Adipocyte (in vitro differentiated cells): ENCODE data around the gene H6PD.
A peak's percentile ranks its signal among the peaks of the same experiment; 100 is the strongest.

Experiments used
- DNase-seq: peaks from one replicate; pipeline ENCODE4 v3.0.0-alpha.2; 2015; ENCODE audit warnings: low read depth
- H3K27me3 ChIP-seq: replicated peaks from 2 replicates; pipeline ENCODE4 v1.7.0; 2013; ENCODE audit warnings: mild to moderate bottlenecking, low read length, moderate library complexity; ENCODE audit not compliant: control insufficient read depth, insufficient read depth
- H3K36me3 ChIP-seq: 2 replicates; pipeline ENCODE4 v1.7.0; 2013; ENCODE audit warnings: low read length, mild to moderate bottlenecking, moderate library complexity; ENCODE audit not compliant: control insufficient read depth, insufficient read depth, severe bottlenecking
- H3K4me1 ChIP-seq: 2 replicates; pipeline ENCODE4 v1.7.0; 2013; ENCODE audit warnings: mild to moderate bottlenecking, low read length, moderate library complexity; ENCODE audit not compliant: control insufficient read depth, insufficient read depth
- H3K4me3 ChIP-seq: 2 replicates; pipeline ENCODE4 v1.7.0; 2013; ENCODE audit warnings: mild to moderate bottlenecking, low read length, moderate library complexity
- H3K9ac ChIP-seq: 2 replicates; pipeline ENCODE4 v1.7.0; 2013; ENCODE audit warnings: mild to moderate bottlenecking, low read length, moderate library complexity
- H3K9me3 ChIP-seq: 2 replicates; pipeline ENCODE4 v1.7.0; 2013; ENCODE audit warnings: mild to moderate bottlenecking, low read length, moderate library complexity; ENCODE audit not compliant: control insufficient read depth

Gene H6PD

DNA sequence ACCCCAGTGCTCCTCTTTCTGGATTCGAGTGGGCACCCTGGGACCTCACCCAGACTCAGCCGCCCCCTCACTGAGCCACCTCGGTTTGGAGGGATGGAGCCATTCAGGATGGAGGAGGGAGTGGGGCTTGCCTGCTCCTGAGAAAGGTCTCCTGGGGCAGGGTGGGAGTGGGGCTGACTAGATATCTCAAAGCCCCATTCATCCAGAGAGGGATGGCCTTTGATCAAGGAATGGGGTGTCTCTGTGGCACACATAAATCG lies 48.1 kb downstream of the H6PD start:
- no peaks in the 10 kb centered on the region for H3K36me3 ChIP-seq
- H3K27me3 ChIP-seq = no peaks in the 10 kb centered on the region
- H3K9ac ChIP-seq = no peak overlapping the region
- no peak overlapping the region for H3K4me3 ChIP-seq
- H3K4me1 ChIP-seq = peaks cover 44% of the 10 kb centered on the region
- peaks cover 9% of the 10 kb centered on the region for H3K9me3 ChIP-seq
- no peak for DNase-seq

DNA sequence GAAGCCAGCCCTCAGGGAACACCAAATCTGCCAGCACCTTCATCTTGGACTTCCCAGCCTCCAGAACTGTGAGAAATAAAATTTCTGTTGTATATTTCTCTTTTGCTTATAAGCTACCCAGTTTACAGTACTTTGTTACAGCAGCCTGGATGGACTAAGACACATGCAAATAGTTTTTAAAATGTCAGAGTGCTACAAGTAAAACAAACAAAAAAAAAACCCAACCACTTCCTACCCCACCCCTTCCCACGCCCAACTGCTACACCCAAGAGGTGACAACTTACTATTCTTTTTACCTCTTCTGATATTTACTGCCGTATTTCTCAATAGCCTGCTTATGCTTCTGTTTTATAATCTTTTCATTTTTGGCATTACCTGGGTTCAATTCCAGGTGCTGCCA lies 49.5 kb downstream of the H6PD start:
- Histone ChIP-seq H3K27me3 (no peaks in the 10 kb centered on the region), H3K9ac (no peak overlapping the region), H3K4me3 (no peak overlapping the region), H3K9me3 (peaks cover 9% of the 10 kb centered on the region), H3K36me3 (no peaks in the 10 kb centered on the region), H3K4me1 (peaks cover 29% of the 10 kb centered on the region)
- DNase-seq = no peak

- H3K9me3 ChIP-seq = peaks cover 9% of the 10 kb centered on the region
- no peak overlapping the region for H3K4me3 ChIP-seq
- H3K27me3 ChIP-seq = no peaks in the 10 kb centered on the region
- peaks cover 23% of the 10 kb centered on the region for H3K4me1 ChIP-seq
- no peak for DNase-seq
- H3K9ac ChIP-seq = no peak overlapping the region
- H3K36me3 ChIP-seq = no peaks in the 10 kb centered on the region
Observed at GRCh38 chr1:9286556-9286955, 52.0 kb downstream of the H6PD start.

- Histone ChIP-seq H3K4me3 (no peak overlapping the region), H3K36me3 (no peaks in the 10 kb centered on the region), H3K27me3 (no peaks in the 10 kb centered on the region), H3K9ac (peak overlapping the region; percentile 39), H3K4me1 (peaks cover 28% of the 10 kb centered on the region), H3K9me3 (peaks cover 7% of the 10 kb centered on the region)
- DNase-seq = peak; percentile 77
Observed at GRCh38 chr1:9289090-9289534, 54.5 kb downstream of the H6PD start.

- Histone ChIP-seq H3K36me3 (no peaks in the 10 kb centered on the region), H3K27me3 (no peaks in the 10 kb centered on the region), H3K9ac (peak overlapping the region; percentile 68), H3K4me3 (no peak overlapping the region), H3K9me3 (no peaks in the 10 kb centered on the region), H3K4me1 (peaks cover 36% of the 10 kb centered on the region)
- peak; percentile 93 for DNase-seq
Observed at GRCh38 chr1:9289711-9290485, 55.3 kb downstream of the H6PD start.

- DNase-seq = peak; percentile 75
- Histone ChIP-seq H3K9ac (peak overlapping the region; percentile 86), H3K27me3 (no peaks in the 10 kb centered on the region)
Observed at GRCh38 chr1:9291914-9292360, 57.4 kb downstream of the H6PD start.

DNA sequence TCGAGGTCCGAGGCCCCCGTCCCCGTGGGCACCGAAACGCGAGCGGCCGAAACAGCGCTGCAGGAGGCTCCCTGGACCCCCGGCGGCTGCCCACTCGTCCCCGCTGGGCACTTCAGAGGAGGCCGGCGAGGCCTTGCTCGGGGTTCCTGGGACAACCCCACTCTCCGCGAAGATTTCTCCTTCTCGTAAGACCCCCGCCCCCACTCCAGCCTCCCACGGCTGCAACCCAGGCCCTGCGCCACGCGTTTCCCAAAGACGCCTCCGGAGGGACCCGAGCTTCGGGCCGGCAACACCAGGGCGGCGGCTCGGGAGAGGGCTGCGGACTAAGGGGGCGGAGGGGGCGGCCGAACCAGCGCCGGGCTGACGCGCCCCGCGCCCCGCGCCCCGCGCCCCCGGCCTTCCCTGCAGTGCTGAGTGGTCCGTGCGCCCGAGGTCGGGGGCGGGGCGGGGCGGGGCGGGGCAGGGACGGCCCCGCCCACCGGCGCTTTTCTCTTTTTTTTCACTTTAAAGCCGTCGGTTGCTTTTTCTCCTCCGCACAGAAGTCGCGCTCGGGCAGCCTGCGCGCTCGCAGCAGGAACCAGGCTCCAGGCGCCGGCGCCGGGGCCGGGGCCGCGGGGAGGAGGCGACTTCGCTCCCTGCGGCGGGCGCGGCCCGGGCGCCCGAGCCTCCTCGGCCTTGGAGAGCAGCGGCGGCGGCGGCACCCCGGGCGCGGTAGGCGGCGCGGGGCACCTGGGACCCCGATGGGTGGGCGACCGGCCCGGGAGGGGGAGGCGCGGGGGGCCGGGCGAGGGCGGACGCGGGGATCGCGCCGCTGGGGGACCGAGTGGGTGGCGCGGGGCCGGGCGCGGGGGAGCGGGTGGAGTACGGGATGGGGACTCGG lies 58.0 kb downstream of the H6PD start, which contains the start of gene SPSB1:
Gene SPSB1, plus strand, starts transcription at position 534 of the 880 bp plus-strand sequence. CDS start 62,998 bp downstream, outside the sequence.
- no peaks in the 10 kb centered on the region for H3K36me3 ChIP-seq
- H3K4me1 ChIP-seq = peaks cover 63% of the 10 kb centered on the region
- no peaks in the 10 kb centered on the region for H3K27me3 ChIP-seq
- H3K4me3 ChIP-seq = peak within 1 kb of the TSS; percentile 96
- DNase-seq = peak; percentile 91
- no peaks in the 10 kb centered on the region for H3K9me3 ChIP-seq
- peak within 1 kb of the TSS; percentile 96 for H3K9ac ChIP-seq

More at GRCh38 chr1:9291914-9292360, 57.4 kb downstream of the H6PD start:
- Histone ChIP-seq H3K9me3 (no peaks in the 10 kb centered on the region), H3K4me3 (peak overlapping the region; percentile 82), H3K4me1 (peaks cover 56% of the 10 kb centered on the region), H3K36me3 (no peaks in the 10 kb centered on the region)

- no peaks in the 10 kb centered on the region for H3K27me3 ChIP-seq
- H3K36me3 ChIP-seq = no peaks in the 10 kb centered on the region
- peaks cover 64% of the 10 kb centered on the region for H3K4me1 ChIP-seq
- DNase-seq = no peak
- H3K9ac ChIP-seq = peak overlapping the region; percentile 96
- peak overlapping the region; percentile 96 for H3K4me3 ChIP-seq
- no peaks in the 10 kb centered on the region for H3K9me3 ChIP-seq
Observed at GRCh38 chr1:9293241-9293532, 58.6 kb downstream of the H6PD start.

DNA sequence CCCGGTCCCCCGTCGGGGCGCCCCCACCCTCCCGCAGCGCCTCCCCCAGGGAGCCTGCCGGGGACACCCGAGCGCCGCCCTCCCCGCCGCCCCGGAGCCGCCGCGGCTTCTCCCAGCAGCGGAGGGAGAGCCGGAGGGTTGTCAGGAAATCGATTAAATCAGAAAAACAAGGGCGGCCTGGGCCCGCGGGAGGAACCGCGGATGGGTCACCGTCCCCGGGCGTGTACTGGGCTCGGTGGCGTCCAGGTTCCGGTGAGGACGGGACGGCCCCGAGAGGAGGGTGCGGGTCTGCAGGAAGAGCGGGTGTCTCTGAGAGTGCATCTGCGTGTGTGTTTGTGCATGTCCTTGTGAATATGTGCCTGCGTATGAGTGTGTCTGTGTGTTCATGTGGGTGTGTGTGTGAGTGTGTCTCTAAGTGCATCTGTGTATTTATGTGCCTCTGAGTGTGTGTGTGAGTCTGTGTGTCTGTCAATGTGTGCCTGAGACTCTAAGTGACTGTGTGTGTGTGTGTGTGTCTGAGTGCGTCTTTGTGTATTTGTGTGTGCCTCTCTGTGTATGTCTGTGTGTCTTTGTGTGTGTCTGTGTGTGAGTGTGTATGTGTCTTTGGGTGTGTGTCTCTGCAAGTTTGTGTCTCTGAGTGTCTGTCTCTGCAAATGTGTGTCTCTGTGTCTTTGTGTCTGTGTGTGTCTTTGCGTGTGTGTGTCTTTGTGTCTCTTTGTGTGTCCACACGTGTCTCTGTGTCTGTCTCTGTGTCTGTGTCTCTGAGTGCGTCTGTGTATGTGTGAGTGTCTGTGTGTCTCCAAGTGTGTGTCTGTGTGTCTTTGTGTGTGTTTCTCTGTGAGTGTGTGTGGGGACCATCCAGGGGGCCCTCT lies 59.2 kb downstream of the H6PD start:
- Histone ChIP-seq H3K9me3 (no peaks in the 10 kb centered on the region), H3K27me3 (no peaks in the 10 kb centered on the region), H3K4me1 (peaks cover 68% of the 10 kb centered on the region), H3K4me3 (peak overlapping the region; percentile 96), H3K36me3 (no peaks in the 10 kb centered on the region), H3K9ac (peak overlapping the region; percentile 96)
- DNase-seq = peak; percentile 77

GRCh38 chr1:9294405-9294773 lies 59.8 kb downstream of the H6PD start:
- Histone ChIP-seq H3K9ac (peak overlapping the region; percentile 96), H3K27me3 (no peaks in the 10 kb centered on the region), H3K4me3 (peak overlapping the region; percentile 96), H3K36me3 (no peaks in the 10 kb centered on the region), H3K4me1 (peaks cover 65% of the 10 kb centered on the region), H3K9me3 (no peaks in the 10 kb centered on the region)
- peak; percentile 60 for DNase-seq
